Urothelium cell line (cell line): ENCODE data around the gene GSTO1.

Experiments
- DNase-seq: peaks from one replicate; pipeline ENCODE4 v3.0.0; 2011; ENCODE audit warnings: low spot score, mixed read lengths
- FAIRE-seq: peaks from 2 replicates; lab custom pipeline; 2011; peaks lifted over from hg19 to GRCh38; lab: Jason Lieb, UNC

Gene GSTO1

GRCh38 chr10:104301907-104302690, 47.4 kb downstream of the GSTO1 start:
- DNase-seq (no peak), FAIRE-seq (no peak)

- no peak for DNase-seq
- no peak for FAIRE-seq
These were observed 49.1 kb downstream of the GSTO1 start for GRCh38 chr10:104303594-104304355.

GRCh38 chr10:104304356-104304745, 49.7 kb downstream of the GSTO1 start:
- FAIRE-seq (no peak), DNase-seq (no peak)

- DNase-seq (no peak), FAIRE-seq (no peak)
These were observed 50.2 kb downstream of the GSTO1 start for GRCh38 chr10:104304927-104305326.

- no peak for DNase-seq
- no peak for FAIRE-seq
These were observed 52.2 kb downstream of the GSTO1 start for GRCh38 chr10:104306897-104307296.

- DNase-seq: no peak
- FAIRE-seq: no peak
These were observed 53.1 kb downstream of the GSTO1 start for GRCh38 chr10:104307576-104308438.

- DNase-seq: no peak
- FAIRE-seq: no peak
These were observed 53.8 kb downstream of the GSTO1 start for GRCh38 chr10:104308439-104308903.

GRCh38 chr10:104309980-104310978, 55.6 kb downstream of the GSTO1 start:
- no peak for DNase-seq
- no peak for FAIRE-seq

- FAIRE-seq: no peak
- no peak for DNase-seq
These were observed 56.6 kb downstream of the GSTO1 start for GRCh38 chr10:104311184-104311720.

- no peak for FAIRE-seq
These were observed 60.1 kb downstream of the GSTO1 start for GRCh38 chr10:104314591-104315485.

GRCh38 chr10:104315486-104315921, 60.8 kb downstream of the GSTO1 start:
- no peak for FAIRE-seq
- no peak for DNase-seq

More at GRCh38 chr10:104314591-104315485, 60.1 kb downstream of the GSTO1 start:
- DNase-seq: no peak

GRCh38 chr10:104316321-104317099, 61.8 kb downstream of the GSTO1 start:
- DNase-seq (no peak), FAIRE-seq (no peak)
